Dedifferentiated amniotic fluid mesenchymal stem cell (primary cell): ENCODE measurements around the gene MPO.

ENCODE experiments used
- DNase-seq: peaks from one replicate; pipeline ENCODE4 v3.0.0-alpha.2; 2016; ENCODE audit errors: extremely low spot score

The MPO gene

DNA sequence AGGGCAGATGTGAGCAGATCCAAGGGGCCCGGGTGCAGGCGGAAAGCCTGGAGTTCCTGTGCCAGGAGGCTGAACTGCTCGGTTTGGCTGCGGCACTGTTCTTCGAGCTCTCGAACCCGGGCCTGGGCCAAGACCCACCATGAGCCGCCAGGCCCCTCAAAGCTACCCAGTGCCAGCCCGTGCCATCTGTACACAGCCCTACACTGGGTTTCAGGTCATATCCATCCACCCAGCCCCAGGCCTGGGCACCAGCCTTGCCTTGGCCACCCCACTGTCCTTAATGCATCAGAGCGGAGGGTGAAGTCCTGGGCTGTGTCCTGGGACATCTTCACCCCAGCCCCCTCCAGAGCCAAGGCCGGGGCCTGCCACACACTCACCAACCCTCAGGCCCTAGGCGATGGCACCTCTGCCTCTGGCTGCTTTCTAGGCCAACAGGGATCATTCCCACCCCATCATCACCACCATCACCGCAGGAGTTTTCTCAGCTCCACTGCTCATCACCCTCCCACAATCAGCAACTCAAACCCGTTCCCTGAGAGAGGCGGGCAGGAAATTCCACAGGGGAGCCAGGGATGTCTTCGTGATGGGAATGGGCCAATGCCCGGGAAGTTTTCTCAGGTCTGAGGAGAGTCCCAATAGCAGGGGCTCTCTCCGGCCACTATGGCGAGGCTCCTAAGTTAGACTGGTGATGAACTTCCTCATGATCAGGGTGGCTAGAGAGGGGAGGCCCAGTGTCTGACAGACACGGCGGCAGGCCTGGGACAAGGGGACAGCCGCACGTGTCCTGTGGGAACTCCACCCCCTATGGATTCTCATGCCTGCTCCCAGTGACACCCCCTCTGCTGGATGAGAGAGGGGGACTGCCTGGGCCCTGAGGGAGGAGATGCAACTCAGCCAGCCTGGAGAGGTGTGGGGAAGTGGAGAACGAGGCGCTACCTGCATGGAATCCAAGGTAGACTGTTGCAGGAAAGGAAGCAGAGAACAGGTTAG lies 38.7 kb upstream of the MPO start:
- no peak for DNase-seq

DNA sequence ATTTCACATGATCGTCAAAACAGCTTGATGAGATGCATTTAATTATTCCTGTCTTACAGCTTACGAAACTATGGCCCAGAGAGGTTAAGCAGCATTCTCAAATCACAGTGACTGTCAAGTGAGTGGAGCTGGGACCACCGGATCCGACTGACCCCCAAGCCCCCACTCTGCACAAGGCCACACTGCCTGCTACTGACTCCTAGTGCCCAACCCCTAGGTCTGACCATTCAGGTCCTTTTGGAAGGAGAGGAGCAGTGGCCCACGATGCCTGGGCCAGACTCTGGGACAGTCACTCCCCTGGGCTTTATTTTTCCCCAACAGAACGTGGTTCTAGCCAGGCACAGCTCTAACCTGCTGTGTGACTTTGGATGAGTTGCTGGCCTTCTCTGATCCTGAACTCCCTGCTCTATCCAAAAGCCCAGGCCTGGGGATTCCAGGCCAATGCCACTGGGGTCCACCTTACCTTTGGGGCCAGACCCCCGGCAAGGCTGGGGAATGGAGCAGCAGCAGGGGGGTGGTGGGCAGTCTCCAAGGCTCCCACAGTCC lies 38.0 kb upstream of the MPO start:
- no peak for DNase-seq

DNA sequence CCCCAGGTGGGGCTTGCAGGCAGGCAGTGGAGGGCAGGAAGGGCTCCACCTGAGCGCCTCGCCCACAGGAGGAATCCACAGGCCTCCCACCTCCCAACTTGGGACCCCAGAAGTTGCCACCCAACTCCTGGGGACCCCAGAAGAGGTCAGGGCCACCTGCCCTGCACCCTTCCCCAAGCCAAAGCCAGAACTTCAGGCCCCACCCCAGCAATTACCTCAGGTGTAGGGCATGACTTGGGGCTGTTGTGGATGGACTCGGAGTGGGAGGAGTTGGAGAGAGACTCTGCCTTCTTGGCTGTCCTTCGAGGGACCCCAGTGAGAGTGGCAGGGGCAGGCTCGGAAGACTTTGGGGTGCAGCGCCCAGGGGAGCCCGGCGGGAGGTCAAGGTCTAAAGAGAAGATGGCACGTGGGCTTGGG lies 37.3 kb upstream of the MPO start:
- DNase-seq, result no peak

DNA sequence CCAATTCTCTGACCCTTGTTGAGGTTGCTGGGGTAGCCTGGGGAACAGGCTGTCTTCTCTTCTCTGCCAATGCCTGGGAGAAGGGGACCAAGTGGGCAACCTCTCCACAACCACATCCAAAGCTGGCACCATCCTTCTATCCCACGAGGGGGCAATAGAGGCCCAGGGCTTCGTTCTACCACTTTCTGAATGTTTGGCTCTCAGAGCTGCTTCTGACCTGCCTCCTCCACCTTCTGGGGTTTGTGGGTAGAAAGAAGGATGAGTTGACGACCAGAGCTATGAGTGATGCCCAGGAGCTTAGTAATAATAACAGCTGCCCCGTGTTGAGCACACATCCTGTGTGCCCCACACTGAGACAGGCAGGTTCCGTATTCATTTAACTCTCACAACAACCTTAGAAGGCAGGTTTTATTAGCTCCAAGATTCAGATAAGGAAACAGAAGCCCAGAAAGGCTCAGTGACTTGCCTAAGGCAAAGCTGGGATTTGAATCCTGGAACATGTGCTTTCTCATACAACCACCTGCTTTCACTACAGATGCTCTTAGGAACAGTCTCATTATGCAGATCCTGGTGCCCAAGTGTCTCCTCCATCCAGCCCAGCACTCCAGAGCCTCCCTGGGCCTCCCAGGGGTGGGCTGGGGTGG lies 36.8 kb upstream of the MPO start:
- DNase-seq, result no peak

DNA sequence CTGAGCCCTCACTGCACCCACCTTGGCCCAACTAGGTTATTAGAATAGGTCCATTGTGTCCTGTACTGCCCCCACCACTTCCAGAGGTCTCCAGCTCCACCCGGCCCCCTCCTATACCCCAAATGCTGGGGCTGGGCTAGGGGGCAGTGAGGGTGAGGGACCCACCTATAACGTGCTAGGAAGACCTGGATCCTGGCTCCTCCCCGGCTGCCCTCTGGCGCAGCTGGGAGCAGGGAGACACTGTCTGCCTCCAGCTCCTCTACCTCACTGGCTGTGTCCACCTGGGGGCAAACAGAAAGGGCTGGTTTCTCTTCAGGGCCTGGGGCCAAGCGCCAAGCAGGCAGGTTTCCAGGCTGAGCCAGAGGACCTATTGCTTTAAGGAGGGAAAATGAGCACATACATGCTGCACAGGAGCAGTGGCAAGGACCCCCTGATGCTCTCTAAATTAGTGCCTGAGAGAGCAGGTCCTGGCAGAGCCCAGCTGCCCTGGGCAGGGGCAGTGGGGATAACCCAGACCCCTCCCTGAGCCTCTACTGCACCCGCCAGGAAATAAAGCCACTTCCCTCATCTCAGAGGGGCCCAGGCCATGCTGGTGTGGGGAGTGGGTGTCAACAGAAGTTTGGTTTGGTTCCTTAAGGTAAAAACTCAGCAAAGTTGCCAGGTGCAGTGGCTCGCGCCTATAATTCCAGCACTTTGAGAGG lies 35.7 kb upstream of the MPO start:
- no peak for DNase-seq

DNA sequence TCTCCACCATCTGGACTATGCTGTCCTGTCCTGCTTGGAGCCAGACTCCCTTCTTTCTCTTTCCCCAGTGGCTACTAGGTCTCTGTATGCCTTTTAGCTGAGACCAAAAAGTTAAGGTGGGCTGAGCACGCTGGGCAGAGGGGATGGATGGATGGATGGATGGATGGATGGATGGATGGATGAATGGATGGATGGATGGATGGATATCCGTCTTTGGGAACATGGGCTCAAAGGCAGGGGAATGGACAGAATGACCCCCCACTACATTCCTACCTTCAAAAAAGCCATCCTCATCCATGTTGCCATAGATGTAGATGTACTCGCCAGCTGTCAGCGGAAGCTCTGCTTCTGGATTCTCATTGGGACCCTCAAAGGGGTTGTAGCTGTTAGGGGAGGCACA lies 35.0 kb upstream of the MPO start:
- DNase-seq, result no peak

DNA sequence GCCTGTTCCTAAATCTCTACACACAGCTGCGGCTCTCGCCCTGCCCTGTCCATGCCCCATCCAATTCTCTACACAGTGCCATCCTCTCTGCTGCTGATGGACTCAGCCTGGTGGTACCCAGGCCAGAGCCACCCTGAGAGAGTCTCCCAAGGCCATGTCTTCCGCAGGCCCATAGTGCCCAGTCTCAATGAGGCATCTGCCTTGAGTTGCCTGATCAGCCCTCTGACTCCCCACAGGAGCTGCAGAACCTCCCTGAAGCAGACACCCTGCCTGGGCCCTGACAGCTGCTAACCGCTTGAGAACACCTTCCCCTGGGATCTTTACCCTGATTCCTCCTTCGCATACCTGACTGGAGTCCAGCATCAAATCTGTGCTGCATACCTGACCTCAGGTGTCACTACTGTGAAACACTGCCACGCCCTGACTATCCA lies 34.6 kb upstream of the MPO start:
- no peak for DNase-seq

DNA sequence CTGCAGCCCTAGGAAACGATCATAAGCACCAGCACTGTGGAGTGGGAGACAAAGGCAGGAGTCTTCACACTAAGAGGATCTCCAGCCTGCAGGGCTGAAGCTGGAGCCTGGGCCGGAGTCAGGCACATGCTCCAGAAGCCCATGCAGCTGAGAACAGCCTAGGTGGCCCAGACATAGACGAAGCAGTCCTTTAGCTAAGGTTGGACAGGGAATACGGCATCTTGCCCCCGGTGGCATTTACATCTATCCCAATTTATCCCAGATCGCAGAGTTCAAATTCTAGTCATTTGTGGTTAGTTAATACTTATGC lies 33.9 kb upstream of the MPO start:
- DNase-seq, result no peak

DNA sequence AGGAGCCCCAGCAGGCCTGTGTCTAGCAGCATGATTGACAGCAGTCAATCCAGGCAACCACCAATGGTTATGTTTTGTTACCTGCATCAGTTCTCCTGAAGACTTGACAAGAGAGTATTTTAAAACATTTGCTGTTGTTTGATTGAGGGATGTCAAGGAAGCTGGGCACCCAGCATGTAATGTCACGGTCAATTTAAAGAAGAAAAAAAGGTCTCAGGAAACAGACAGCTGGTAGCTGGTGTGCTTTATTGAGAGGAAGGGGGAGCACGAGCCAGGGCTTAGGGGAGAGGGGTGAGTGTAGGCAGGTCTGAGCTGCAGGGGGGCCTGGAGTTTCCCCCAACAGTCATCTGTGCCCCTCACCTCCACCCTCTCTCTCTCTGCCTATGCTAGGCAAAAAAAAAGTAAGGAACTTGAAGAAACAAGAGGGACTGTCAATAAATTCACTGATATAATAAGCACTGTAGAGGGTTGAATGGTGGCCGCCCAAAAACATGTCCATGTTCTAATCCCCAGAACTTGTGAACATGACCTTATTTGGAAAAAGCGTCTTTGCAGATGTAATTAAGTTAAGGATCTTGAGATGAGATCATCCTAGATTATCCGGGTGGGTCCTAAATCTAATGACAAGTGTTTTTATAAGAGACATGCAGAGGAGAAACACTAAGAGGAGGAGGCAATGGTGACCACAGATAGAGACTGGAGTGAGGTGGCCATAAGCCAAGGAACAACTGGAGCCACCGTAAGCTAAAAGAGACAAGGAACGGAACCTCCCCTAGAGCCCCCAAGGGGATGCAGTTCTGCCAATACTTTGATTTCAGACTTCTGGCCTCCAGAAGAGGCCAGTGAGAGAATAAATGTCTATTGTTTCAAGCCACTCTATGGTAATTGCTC lies 33.3 kb upstream of the MPO start:
- no peak for DNase-seq

DNA sequence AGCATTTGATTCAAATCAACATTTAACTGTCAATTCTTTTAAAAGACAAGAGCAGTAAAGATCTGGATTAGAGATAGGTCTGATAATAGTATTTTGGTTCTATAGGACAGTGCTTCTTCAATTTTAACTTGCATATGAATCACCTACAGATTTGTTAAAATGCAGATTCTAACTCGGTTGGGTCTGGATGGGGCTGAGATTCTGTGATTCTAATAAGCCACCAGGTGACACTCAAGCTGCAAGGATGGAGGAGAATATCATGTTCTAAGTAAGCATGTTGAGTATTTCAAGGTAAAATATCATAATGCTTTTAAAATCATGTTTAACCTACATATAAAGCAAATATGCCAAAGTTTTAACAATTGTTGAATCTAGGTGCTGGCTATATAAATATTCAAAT lies 32.1 kb upstream of the MPO start:
- no peak for DNase-seq

DNA sequence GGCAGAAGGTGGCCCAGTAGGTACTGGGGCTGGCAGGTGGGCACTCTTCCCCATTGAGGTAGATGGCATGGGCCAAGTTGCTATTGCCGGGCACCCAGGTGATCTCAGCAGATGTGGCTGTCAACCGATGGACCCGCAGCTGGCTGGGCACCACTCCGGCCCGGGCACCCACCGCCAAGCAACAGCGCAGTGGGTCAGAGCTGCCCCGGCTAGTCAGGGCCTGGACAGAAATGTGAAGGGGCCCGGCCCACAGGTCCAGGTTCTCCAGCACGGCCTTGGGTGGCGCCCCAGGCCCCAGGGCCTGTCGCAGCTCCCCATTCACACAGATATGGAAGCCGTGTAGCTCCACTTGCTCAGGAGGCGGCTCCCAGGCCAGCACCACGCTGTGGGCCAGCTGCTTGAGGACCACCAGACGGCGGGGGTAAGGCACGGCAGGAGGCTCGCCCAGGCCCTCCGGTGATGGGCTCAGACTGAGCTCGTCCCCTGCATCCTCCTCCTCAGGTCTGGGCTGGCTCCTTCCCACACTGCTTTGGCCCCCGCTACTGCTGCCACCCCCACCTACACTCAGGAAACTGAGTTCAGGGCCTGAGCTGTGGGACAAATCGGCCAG lies 31.4 kb upstream of the MPO start:
- no peak for DNase-seq

DNA sequence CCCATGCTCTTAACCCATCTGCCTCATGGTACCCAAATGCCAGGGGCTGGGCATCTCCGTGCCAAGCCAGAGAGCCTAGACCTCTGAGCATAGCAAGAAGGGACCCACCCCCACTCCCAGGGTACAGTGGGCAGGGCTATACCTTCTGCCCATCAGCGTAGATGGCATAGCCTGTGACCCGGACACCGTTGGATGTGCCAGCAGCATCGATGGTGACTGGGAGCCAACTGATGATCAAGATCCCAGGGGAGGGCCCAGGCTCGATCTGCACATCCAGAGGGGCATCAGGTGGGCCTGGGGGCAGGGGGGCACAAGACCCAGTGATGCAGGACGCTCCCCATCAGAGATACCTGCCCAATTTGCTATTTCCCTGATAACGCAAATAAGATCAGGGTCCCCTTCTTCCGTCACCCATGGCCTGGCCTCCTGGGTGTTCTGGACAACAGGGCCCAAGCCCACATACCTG lies 30.7 kb upstream of the MPO start:
- DNase-seq, result no peak

DNA sequence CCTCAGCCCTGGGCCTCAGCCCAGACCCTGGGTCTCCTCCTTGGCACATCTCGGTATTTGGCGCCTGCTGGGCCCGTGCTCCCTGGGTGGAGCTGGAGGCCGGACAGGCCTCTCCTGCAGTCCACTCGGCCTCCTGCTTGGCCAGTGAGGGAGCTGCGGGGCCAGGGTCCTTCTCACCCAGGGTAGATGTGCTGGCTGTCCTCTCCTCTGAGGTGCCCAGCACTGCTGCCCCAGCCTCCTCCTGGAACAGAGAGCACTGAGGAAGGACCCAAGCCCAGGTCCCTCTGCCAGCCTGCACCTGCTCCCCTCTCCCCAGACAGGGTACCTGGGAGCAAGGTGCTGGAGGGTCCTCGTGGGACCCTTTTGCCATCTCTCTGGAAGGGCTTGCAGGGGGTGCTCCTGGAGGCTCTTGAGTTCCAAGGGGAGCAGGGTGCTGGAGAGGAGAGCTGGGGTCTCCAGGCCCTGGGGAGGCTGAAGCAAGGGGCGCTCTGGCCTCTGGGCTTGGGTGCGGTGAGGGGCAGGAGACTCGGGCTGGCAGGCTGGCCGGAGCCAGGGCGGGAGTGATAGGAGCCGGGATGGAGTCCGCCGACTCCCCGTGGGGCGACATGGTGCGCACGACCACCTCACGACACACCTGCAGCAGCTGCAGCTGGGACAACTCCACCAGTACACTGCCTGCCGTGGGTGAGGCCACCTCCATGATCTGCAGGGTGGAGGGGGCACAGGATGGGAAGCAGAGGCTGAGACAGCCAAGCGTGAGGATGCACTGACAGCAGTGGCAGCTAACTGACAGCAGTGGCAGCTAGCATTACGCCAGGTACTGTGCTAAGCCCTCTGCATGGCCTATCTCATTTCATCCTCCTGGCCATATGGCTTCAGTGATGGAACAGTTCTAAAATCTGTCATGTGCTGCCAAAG lies 30.0 kb upstream of the MPO start:
- DNase-seq, result no peak

DNA sequence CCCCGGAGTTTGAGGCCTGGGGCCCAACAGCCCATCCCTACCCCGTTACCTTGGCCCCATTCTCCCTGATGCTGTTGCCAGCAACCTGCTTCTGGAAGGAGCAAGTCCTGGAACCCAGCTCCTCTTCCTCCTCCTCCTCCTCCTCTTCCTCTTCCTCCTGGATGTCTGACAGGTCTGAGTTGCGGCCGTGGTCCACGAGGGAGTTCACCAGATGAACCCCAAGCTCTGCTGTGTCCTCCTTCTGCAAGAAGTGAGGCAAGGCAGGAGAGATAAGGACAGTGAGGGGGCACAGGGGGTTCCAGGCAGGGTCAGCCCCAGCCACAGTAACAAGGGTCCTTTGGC lies 29.2 kb upstream of the MPO start:
- no peak for DNase-seq

DNA sequence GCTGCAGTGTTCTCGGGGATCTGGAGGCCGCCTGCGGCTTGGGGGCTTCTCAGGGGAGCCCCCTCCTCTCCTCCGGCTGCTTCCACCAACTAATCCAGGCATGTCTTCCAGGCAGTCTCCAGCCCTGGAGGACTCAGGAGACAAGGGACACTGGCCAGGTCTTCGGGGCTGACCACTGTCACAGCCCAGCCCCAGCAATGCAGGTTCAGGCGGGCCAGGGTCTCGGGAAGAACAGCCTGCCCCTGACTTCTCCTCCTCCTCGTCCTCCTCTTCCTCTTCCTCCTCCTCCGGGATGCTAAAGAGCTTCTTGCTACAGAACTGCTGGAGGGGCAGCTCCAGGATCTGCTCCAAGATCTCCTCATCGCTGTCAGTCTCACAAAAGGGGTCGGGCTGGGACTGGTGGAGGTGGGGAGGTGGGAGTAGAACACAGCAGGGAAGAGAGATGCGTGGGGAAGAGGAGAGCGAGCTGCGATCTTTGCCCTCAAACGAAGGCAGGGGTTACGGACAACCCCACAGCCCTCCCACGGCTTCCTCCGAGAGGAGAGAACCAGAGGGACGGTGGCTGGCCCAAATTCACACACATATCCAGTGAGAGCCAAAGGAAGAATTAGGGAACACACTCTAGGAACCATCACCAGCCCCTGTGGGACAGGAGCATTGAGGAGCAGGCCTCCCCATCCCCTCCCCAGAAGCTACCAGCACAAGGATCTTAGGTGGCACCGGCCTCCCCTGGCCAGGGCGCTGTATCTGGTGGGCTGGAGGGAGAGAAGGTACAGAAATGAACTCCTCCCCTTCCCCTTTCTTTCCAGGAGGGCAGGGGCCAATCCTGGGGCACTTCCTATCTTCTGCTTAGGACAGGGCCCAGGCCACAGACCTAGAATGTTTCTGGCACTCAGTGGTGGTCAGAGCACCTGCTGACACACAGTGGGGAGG lies 28.5 kb upstream of the MPO start:
- no peak for DNase-seq

DNA sequence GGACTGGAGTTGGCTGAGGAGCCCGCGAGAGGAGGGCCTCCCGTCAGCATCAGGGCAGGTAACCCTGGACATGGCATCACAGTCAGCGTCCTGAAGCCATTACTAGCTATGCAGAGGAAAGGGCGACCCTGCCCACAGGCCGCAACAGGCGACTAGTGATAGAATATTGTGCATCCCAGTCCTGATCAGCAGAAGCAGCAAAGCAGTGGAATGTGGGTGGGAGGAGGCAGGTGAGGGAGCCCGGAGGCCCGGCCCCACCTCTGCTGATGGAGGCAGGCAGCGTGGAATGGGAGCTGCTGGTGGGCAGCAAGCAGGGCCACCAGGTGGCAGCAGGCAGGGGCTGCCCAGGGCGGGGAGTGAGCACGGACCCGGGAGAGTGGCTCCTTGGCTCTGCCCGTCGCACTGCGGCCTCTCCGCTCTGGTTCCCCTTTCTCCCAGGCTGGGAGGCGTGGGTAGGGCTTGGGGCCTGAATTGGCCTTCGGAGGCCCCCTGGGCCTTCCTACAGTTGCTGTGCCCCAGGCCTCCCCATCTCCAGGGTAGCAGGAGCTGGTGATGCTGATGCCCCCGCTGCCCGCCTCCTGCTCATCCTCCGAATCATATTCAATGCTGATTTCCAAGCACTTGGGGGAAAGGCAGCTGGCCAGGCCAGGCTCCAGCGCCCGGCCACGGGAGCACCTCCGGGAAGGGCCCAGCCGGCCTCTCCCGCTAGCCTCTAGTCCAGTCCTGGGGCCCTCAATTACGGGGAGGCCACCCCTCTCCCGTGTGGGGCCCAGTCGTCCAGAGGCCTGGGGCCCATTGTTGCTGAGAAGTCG lies 27.6 kb upstream of the MPO start:
- no peak for DNase-seq

DNA sequence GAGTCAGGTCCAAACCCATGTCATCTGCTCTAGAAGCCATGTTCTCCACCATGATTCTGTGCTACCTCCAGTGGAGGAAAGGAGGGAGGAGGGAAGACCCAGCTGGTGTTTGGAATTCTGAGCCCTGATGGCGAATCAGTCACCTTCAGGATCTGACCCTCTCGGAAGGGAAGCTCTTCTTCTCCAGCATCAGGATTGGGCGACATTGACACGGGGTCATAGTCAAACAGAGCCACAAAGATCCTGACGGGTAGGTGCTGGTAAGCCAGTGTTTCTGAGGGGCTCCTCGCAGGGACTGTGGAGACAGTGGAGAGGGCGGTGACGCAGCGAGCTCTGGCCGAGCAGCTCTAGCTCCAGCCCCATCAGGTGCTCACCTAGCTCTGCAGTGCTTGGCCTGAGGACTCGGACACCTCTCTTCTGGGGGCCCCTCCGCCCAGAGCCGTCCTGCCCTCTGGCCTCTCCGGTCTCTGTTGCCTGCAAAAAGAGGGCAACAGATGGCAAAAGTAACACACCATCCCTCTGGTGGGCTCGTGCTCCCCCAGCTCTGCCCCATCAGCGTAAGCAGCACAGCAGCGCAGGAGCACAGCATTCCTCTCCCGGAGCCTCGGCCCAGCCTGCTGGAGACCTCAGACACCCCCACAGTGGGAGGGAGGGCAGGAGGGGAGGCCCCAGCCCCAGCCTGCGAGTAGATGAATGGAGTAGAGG lies 26.9 kb upstream of the MPO start:
- DNase-seq, result no peak
